ENCODE results near the gene TMEFF1. TPM values are rescaled to one million over a fixed set of nuclear protein-coding genes. Genes with fewer than 3 reads are reported as not detected.

The TMEFF1 gene, protein sequence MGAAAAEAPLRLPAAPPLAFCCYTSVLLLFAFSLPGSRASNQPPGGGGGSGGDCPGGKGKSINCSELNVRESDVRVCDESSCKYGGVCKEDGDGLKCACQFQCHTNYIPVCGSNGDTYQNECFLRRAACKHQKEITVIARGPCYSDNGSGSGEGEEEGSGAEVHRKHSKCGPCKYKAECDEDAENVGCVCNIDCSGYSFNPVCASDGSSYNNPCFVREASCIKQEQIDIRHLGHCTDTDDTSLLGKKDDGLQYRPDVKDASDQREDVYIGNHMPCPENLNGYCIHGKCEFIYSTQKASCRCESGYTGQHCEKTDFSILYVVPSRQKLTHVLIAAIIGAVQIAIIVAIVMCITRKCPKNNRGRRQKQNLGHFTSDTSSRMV
- 2.5 and 3.7 TPM in 2 replicates for total RNA-seq

DNA sequence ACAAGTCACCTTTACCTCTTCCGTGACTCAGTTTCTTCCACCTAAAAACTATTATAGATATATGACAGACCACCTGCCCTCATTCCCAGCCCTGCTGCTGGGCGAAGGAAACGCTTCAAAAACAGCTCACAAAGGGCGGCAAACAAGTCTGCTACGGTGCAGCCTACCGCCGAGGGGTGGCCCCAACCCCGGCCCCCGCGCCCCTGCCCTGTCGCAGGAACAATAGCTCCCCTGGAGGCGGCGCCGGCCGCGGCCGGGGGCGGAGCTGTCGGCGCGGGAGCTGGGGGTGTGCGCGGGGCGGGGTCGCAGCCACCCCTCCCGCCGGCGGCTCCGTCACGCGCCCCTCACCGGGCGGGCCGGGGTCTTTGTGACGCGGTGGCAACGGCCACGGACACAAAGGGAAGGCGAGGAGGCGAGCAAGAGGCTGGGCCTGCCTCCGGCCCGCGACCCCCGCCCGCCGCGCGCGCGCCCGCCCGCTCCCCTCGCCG, at the start of gene TMEFF1:
TSS of gene TMEFF1 (plus strand) at position 362 of the 488 bp plus-strand sequence. CDS start 396 bp downstream, outside the sequence.

GRCh38 chr9:100426530-100427365, 46.2 kb upstream of the TMEFF1 start, which contains the start of gene MSANTD3:
MSANTD3 (plus strand) TSS chr9:100427143; CDS start chr9:100441939, 14,796 bp downstream.

GRCh38 chr9:100577776-100578448, 105.0 kb downstream of the TMEFF1 start, which contains the start of gene CAVIN4:
CAVIN4 (plus strand) TSS chr9:100578079; CDS start chr9:100578144, 65 bp downstream.

Other genes with a start within 250 kb of the TMEFF1 start
- 13.3 and 17.5 TPM in 2 replicates for gene TEX10, start 120.2 kb upstream of the TMEFF1 start, total RNA-seq
- 27.1 and 31.6 TPM in 2 replicates for gene MSANTD3, start 46.0 kb upstream of the TMEFF1 start, total RNA-seq
- 0.12 and 1.2 TPM in 2 replicates for gene CAVIN4, start 104.9 kb downstream of the TMEFF1 start, total RNA-seq

All from pericardium fibroblast (primary cell).